Measurements from ENCODE around the gene ANTXR1.

ANTXR1 gene

DNA sequence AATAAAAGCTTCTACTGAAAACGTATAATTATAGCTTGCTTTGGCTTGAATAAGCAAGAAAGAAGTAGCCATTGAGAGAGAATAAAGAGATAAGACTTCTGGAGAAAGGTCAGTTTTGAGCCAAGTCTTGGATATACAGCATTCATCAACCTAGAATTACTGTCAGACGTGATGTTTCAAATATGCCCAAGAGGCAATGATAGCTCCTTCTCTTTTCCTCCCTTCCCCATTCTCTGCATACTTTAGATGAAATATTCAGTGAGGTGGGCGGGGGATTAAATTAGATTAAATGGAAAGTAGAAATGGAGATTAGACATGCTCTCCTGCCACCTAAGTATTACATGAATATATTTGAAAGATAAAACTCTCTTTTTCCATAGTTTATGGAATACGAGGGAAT lies 8.7 kb downstream of the ANTXR1 start:
- Histone ChIP-seq H3K4me1 (ENCODE audit: control insufficient read depth, insufficient read depth, low read length) (peaks cover 45% of the 10 kb centered on the region), H3K36me3 (ENCODE audit: insufficient read depth, low read length) (peaks cover 4% of the 10 kb centered on the region), H3K9ac (ENCODE audit: low read depth, low read length) (no peak overlapping the region), H3K4me3 (ENCODE audit: low read length) (no peak overlapping the region), H3K27me3 (ENCODE audit: control insufficient read depth, insufficient read depth, low read length) (no peaks in the 10 kb centered on the region), H3K9me3 (replicated peaks; ENCODE audit: low read length) (no peaks in the 10 kb centered on the region), H3K4me2 (ENCODE audit: low read length) (no peak overlapping the region)

DNA sequence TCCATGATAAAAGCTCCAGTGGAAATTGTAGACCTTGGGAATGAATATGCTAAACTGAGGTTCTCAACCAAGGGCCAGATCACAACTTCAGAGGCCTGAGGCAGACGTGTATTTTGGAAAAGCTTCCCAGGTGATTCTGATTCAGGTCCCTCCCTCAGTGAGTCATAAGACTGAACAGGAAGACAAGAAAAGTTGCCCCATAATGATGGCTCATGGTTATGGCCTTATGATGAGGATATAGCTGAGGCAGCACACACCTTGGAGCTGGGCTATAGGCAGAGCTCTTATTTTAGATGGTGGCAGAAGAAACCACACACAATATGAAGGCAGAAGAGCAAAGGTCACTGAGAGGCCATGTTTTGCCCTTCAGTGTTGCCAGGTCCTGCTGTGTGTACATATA lies 9.6 kb downstream of the ANTXR1 start:
- H3K36me3 ChIP-seq (ENCODE audit: insufficient read depth, low read length) = peaks cover 10% of the 10 kb centered on the region
- H3K4me3 ChIP-seq (ENCODE audit: low read length) = no peak overlapping the region
- no peak overlapping the region for H3K4me2 ChIP-seq (ENCODE audit: low read length)
- no peaks in the 10 kb centered on the region for H3K9me3 ChIP-seq (replicated peaks; ENCODE audit: low read length)
- no peaks in the 10 kb centered on the region for H3K27me3 ChIP-seq (ENCODE audit: control insufficient read depth, insufficient read depth, low read length)
- no peak overlapping the region for H3K9ac ChIP-seq (ENCODE audit: low read depth, low read length)
- H3K4me1 ChIP-seq (ENCODE audit: control insufficient read depth, insufficient read depth, low read length) = peaks cover 36% of the 10 kb centered on the region

DNA sequence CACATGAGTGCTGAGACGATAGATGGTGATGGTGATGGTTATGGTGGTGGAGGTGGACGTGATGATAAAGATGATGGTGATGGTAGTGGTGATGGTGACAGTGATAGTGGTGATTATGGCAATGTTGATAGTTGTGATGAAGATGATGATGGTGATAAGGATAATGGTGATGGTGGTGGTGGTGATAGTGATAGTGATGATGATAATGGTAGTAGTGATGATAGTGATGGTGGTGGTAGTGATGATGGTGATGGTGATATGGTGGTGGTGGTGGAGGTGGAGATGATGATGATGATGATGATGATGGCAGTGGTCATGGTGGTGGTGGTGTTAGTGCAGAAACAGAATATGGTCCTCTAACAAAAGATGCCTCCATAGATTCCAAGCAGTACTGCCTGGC lies 10.3 kb downstream of the ANTXR1 start:
- Histone ChIP-seq H3K4me1 (ENCODE audit: control insufficient read depth, insufficient read depth, low read length) (peaks cover 29% of the 10 kb centered on the region), H3K27me3 (ENCODE audit: control insufficient read depth, insufficient read depth, low read length) (no peaks in the 10 kb centered on the region), H3K36me3 (ENCODE audit: insufficient read depth, low read length) (peaks cover 10% of the 10 kb centered on the region), H3K9ac (ENCODE audit: low read depth, low read length) (no peak overlapping the region), H3K4me2 (ENCODE audit: low read length) (no peak overlapping the region), H3K4me3 (ENCODE audit: low read length) (no peak overlapping the region), H3K9me3 (replicated peaks; ENCODE audit: low read length) (no peaks in the 10 kb centered on the region)

DNA sequence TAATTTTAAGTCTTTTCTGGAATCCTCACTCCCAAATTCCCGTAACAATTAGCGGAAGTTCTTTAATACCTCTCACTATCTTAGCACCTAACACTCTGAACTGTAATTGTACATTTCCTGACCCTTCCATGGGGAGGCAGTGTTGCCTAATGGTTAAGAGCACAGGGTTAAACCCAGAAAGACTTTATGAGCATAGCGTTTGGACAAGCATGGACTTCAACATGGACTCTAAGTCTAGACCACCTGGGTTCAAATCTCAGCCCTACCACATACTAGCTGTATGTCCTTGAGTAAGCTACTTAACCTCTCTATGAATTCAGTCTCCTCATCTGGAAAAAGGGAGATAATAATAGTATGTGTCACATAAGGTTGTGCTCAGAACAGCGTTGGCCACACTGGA lies 13.0 kb downstream of the ANTXR1 start:
- H3K4me3 ChIP-seq (ENCODE audit: low read length) = no peak overlapping the region
- peaks cover 12% of the 10 kb centered on the region for H3K4me1 ChIP-seq (ENCODE audit: control insufficient read depth, insufficient read depth, low read length)
- H3K9me3 ChIP-seq (replicated peaks; ENCODE audit: low read length) = no peaks in the 10 kb centered on the region
- H3K27me3 ChIP-seq (ENCODE audit: control insufficient read depth, insufficient read depth, low read length) = no peaks in the 10 kb centered on the region
- H3K36me3 ChIP-seq (ENCODE audit: insufficient read depth, low read length) = peaks cover 10% of the 10 kb centered on the region
- no peak overlapping the region for H3K4me2 ChIP-seq (ENCODE audit: low read length)
- H3K9ac ChIP-seq (ENCODE audit: low read depth, low read length) = no peak overlapping the region

DNA sequence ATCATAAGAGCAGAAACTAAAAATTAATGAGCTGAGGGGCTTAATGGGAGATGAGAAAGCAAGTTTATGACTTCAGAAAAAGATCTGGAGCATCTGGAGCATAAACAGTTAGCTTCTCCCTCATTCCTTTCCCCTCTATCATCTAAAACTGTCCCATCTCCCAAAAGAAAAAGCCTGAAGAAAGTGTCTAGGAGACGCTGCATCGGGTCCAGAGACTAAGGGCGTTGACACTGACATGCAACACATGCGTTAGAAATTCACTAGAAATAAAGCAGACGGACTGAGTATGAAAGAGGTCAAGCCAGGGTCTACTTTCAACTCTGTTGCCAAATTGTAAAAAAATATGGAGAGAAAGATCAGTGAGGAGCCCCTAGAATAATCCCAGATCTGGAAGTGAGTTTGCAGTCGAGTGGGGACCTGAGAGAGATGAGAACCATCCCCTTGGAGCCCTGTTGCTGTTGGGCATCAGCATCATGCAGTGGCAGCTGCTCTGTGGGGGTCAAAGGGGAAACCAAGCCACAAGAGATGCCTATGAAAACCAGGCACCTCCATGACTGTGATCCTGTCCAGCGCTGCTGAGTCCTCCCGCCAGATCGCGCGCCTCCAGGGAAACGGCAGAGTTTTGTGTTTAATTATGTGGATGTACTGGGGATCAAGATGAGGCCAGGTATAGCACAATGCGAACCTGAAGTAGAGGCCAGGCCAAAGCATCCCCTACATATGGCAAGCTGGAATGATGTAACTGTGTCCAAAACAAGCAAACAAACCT lies 13.9 kb downstream of the ANTXR1 start:
- H3K27me3 ChIP-seq (ENCODE audit: control insufficient read depth, insufficient read depth, low read length) = no peaks in the 10 kb centered on the region
- peaks cover 10% of the 10 kb centered on the region for H3K36me3 ChIP-seq (ENCODE audit: insufficient read depth, low read length)
- H3K9me3 ChIP-seq (replicated peaks; ENCODE audit: low read length) = no peaks in the 10 kb centered on the region
- H3K9ac ChIP-seq (ENCODE audit: low read depth, low read length) = no peak overlapping the region
- no peak overlapping the region for H3K4me3 ChIP-seq (ENCODE audit: low read length)
- H3K4me1 ChIP-seq (ENCODE audit: control insufficient read depth, insufficient read depth, low read length) = peaks cover 9% of the 10 kb centered on the region
- no peak overlapping the region for H3K4me2 ChIP-seq (ENCODE audit: low read length)

DNA sequence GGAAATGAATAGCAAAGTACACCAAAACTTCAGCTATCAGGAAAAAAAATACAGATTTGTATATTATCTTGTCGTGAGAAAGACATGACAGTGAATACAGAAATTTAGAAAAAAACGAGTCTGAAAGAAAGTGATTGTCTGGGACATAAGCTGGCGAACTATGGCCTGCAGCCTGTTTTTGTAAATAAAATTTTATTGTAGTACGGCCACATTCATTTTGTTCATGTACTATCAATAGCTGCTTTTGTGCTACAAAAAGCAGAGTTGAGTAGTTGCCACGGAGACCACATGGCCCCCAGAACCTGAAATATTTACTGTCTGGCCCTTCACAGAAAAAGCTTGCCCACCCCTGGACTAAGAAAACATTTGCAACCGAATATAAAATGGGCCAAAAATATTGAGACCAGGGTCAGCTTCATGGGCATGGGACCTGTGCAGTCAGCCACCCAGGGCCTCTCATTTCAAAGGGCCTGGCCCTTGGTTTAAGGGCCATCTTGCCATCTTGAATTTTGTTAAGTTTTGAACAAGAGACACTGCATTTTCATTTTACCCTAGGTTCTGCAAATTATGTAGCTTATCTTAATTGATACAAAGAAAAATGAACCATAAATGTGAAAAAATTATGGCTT lies 17.9 kb downstream of the ANTXR1 start:
- no peak overlapping the region for H3K4me2 ChIP-seq (ENCODE audit: low read length)
- H3K9me3 ChIP-seq (replicated peaks; ENCODE audit: low read length) = no peaks in the 10 kb centered on the region
- no peak overlapping the region for H3K4me3 ChIP-seq (ENCODE audit: low read length)
- peaks cover 6% of the 10 kb centered on the region for H3K36me3 ChIP-seq (ENCODE audit: insufficient read depth, low read length)
- no peak overlapping the region for H3K9ac ChIP-seq (ENCODE audit: low read depth, low read length)
- H3K4me1 ChIP-seq (ENCODE audit: control insufficient read depth, insufficient read depth, low read length) = peaks cover 24% of the 10 kb centered on the region
- no peaks in the 10 kb centered on the region for H3K27me3 ChIP-seq (ENCODE audit: control insufficient read depth, insufficient read depth, low read length)

DNA sequence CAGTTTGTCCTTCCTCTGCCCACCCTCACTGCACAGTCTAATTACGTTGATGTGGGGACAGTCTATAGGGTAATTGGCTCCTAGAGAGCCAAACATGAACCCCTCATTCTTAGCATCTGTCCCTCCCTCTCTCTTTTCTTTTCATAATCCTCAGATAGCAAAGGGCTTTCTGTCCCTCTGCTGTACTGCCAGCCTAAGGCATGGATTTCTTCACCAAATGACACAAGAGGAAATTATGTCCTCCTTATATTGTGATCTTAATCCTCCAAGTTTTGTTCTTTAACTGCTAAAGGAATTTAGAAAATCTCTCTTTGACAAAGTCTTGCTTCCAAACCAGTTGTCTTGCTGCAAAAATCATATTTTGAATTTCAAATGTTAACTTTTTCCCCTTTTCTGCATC lies 18.5 kb downstream of the ANTXR1 start:
- H3K4me3 ChIP-seq (ENCODE audit: low read length) = no peak overlapping the region
- H3K9ac ChIP-seq (ENCODE audit: low read depth, low read length) = no peak overlapping the region

DNA sequence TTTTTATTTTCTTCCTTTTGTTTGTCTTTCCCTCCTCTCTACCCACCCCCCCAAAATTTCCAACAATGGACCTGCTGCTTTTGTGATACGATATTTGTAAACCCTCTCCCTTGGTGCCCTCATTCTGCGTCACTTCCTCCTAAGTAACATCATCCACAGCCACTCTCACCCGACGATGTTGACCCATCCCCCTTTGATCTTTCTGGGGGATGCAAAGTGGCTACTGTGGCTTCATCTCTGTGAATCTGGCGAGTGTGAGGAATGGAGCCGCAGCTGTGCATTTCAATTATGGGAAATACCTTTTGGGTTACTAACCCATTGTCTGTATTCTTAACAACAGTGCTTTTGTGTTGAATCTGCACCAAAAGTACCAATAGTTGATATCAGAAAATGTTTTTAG lies 19.4 kb downstream of the ANTXR1 start:
- peaks cover 24% of the 10 kb centered on the region for H3K4me1 ChIP-seq (ENCODE audit: control insufficient read depth, insufficient read depth, low read length)
- H3K4me3 ChIP-seq (ENCODE audit: low read length) = no peak overlapping the region
- H3K4me2 ChIP-seq (ENCODE audit: low read length) = peak overlapping the region; percentile 10
- no peak overlapping the region for H3K9ac ChIP-seq (ENCODE audit: low read depth, low read length)
- H3K36me3 ChIP-seq (ENCODE audit: insufficient read depth, low read length) = peaks cover 4% of the 10 kb centered on the region
- no peaks in the 10 kb centered on the region for H3K9me3 ChIP-seq (replicated peaks; ENCODE audit: low read length)
- H3K27me3 ChIP-seq (ENCODE audit: control insufficient read depth, insufficient read depth, low read length) = no peaks in the 10 kb centered on the region

More for the DNA sequence above, 18.5 kb downstream of the ANTXR1 start:
- Histone ChIP-seq H3K9me3 (replicated peaks; ENCODE audit: low read length) (no peaks in the 10 kb centered on the region), H3K4me2 (ENCODE audit: low read length) (peak overlapping the region; percentile 10), H3K4me1 (ENCODE audit: control insufficient read depth, insufficient read depth, low read length) (peaks cover 24% of the 10 kb centered on the region), H3K27me3 (ENCODE audit: control insufficient read depth, insufficient read depth, low read length) (no peaks in the 10 kb centered on the region), H3K36me3 (ENCODE audit: insufficient read depth, low read length) (peaks cover 6% of the 10 kb centered on the region)

DNA sequence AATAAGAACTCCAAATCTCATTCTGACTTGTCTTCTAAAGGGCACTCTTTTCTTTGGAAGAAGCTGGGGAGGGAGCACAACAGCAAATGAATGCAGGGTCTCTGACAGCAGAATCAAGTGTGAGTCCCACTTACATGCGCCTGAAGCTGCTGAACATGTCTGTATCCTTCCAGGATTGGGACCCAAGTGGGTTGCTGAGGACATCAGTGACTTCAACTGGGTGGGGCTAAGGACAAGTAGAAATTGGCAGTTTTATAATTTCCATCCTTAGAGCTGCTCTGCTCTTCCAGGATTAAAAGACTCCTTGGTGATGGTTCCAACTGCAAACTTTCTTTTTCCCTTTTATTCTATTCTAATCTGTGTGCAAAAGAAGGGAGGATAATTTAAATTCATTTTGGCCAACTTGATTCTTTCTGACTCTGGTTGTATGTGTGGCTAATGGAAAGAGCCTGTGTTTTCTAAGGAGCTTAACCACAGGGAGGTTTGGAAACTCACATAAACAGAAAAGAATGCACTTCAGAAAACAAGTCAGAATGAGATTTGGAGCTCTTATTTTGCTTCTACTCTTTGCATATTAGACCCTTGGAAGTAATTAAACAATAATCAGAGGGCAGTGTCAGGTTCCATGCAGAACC lies 20.6 kb downstream of the ANTXR1 start:
- Histone ChIP-seq H3K4me1 (ENCODE audit: control insufficient read depth, insufficient read depth, low read length) (peaks cover 24% of the 10 kb centered on the region), H3K4me2 (ENCODE audit: low read length) (no peak overlapping the region), H3K4me3 (ENCODE audit: low read length) (no peak overlapping the region), H3K27me3 (ENCODE audit: control insufficient read depth, insufficient read depth, low read length) (no peaks in the 10 kb centered on the region), H3K9ac (ENCODE audit: low read depth, low read length) (no peak overlapping the region), H3K9me3 (replicated peaks; ENCODE audit: low read length) (no peaks in the 10 kb centered on the region), H3K36me3 (ENCODE audit: insufficient read depth, low read length) (peaks cover 4% of the 10 kb centered on the region)

DNA sequence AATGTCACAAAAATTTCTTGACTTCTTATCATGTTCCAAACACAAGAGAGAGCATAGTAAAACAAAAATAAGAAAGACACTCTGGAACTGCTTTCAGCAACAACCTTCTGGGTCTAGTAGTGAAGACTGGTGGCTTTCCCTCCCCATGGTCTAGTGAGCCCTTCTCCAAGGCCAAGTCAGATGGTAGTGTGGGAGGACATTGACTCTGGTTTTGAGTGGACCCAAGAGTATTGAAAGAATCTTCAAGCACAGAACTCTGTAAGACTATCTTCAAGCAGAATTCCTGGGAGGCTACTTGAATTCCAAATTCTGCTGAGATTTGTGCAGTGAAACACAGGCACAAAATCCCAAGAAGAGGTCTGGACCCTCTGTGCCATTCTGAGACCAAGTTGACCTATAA lies 21.1 kb downstream of the ANTXR1 start:
- no peak overlapping the region for H3K9ac ChIP-seq (ENCODE audit: low read depth, low read length)
- H3K4me1 ChIP-seq (ENCODE audit: control insufficient read depth, insufficient read depth, low read length) = peaks cover 24% of the 10 kb centered on the region
- peaks cover 4% of the 10 kb centered on the region for H3K36me3 ChIP-seq (ENCODE audit: insufficient read depth, low read length)
- no peaks in the 10 kb centered on the region for H3K27me3 ChIP-seq (ENCODE audit: control insufficient read depth, insufficient read depth, low read length)
- H3K9me3 ChIP-seq (replicated peaks; ENCODE audit: low read length) = no peaks in the 10 kb centered on the region
- no peak overlapping the region for H3K4me3 ChIP-seq (ENCODE audit: low read length)
- H3K4me2 ChIP-seq (ENCODE audit: low read length) = no peak overlapping the region

DNA sequence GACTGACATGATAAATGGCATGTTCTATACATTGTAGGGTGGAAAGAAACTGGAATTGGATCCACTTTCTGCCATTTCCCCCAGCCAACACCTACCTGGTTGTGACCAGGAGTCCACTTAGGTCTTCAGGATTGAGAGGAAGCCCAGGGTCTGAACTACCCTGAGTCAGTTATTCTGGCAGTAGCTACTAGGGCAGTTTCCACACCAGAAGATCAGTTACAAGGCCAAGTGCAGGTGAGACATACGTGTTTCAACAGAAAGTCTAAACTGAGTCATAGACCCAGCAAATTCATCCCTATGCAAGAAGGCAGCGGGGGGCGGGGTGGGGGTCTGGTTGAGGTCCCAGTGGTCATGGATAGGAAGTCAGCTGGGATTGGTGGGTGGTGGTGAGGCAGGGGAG lies 21.9 kb downstream of the ANTXR1 start:
- Histone ChIP-seq H3K36me3 (ENCODE audit: insufficient read depth, low read length) (peaks cover 8% of the 10 kb centered on the region), H3K9ac (ENCODE audit: low read depth, low read length) (no peak overlapping the region), H3K27me3 (ENCODE audit: control insufficient read depth, insufficient read depth, low read length) (no peaks in the 10 kb centered on the region), H3K4me3 (ENCODE audit: low read length) (no peak overlapping the region), H3K4me1 (ENCODE audit: control insufficient read depth, insufficient read depth, low read length) (peaks cover 24% of the 10 kb centered on the region), H3K4me2 (ENCODE audit: low read length) (no peak overlapping the region), H3K9me3 (replicated peaks; ENCODE audit: low read length) (no peaks in the 10 kb centered on the region)

Measured in skeletal muscle satellite cell (primary cell).